Muscle of leg (tissue), 11 donors: ENCODE data around the gene INTS14. TPM values are rescaled to one million over a fixed set of nuclear protein-coding genes. Genes with fewer than 3 reads are reported as not detected.

Experiments
- DNase-seq: peaks from one replicate; pipeline ENCODE4 v3.0.0; 2013
- H3K27ac ChIP-seq: one replicate; pipeline ENCODE4 v1.5.1; 2013; ENCODE audit warnings: mild to moderate bottlenecking, low read length, control low read depth
- H3K27me3 ChIP-seq: one replicate; pipeline ENCODE4 v1.6.1; 2013; ENCODE audit warnings: low read length; ENCODE audit not compliant: control insufficient read depth, insufficient read depth
- H3K36me3 ChIP-seq: one replicate; pipeline ENCODE4 v1.6.1; 2013; ENCODE audit warnings: low read length; ENCODE audit not compliant: control insufficient read depth, insufficient read depth
- H3K4me1 ChIP-seq: one replicate; pipeline ENCODE4 v1.6.1; 2013; ENCODE audit warnings: low read length; ENCODE audit not compliant: control insufficient read depth, insufficient read depth
- H3K4me3 ChIP-seq: one replicate; pipeline ENCODE4 v1.5.1; 2013; ENCODE audit warnings: low read length, control low read depth
- H3K9me3 ChIP-seq: replicated peaks from 2 replicates; pipeline ENCODE4 v1.6.1; 2013; ENCODE audit warnings: low read depth, low read length; ENCODE audit not compliant: control insufficient read depth
- WGBS: methylation state at CpG from one replicate; pipeline ENCODE4 v1.1.5; 2013; ENCODE audit warnings: missing lambda C conversion rate; ENCODE audit not compliant: insufficient coverage; 5-methylcytosine and 5-hydroxymethylcytosine counted together
- polyA plus RNA-seq, 8 donors: library from polyadenylated mRNA; unstranded; fragments of 120-200 nt; gene quantifications; one replicate each; pipeline versions ENCODE4 v1.2.1 to v1.2.3, GENCODE V29; 2013; ENCODE audit warnings: inconsistent platforms in 1 of 8, low replicate concordance in 1 of 8; ENCODE audit not compliant: insufficient read length in 8 of 8, insufficient read depth in 1 of 8
- total RNA-seq: library from RNA; stranded (reverse); fragments of 120-200 nt; gene quantifications from one replicate; pipeline ENCODE4 v1.2.4, GENCODE V29; 2013

The INTS14 gene
- total and polyA plus RNA-seq, 9 donors, result 18.0 to 26.8 (median 22.3) TPM

DNA sequence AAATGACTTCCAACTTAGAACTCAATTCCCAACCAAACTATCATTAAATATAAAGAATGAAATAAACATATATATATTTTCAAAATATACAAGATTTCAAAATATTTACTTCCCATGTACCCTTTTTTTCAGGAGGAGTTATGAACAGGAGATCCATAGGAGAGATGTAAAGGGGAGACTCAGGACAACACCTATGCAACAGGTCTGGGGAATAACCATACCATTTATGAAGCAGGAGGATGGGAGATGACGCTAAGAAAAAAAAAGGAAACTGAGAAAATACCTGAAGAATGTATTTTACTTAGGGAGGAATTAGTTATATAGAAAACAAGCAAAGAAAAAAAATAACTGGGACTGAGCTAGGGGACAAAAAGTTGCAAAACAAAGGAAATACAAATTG is 23.8 kb downstream of the INTS14 start:
- no peak for DNase-seq
- H3K9me3 ChIP-seq, result no peaks in the 10 kb centered on the region
- no peaks in the 10 kb centered on the region for H3K4me1 ChIP-seq
- H3K27me3 ChIP-seq, result no peaks in the 10 kb centered on the region
- peaks cover 45% of the 10 kb centered on the region for H3K36me3 ChIP-seq
- no peak overlapping the region for H3K27ac ChIP-seq
- no CpG with 5 or more reads among the region's 1 CpG for WGBS
- no peak overlapping the region for H3K4me3 ChIP-seq

DNA sequence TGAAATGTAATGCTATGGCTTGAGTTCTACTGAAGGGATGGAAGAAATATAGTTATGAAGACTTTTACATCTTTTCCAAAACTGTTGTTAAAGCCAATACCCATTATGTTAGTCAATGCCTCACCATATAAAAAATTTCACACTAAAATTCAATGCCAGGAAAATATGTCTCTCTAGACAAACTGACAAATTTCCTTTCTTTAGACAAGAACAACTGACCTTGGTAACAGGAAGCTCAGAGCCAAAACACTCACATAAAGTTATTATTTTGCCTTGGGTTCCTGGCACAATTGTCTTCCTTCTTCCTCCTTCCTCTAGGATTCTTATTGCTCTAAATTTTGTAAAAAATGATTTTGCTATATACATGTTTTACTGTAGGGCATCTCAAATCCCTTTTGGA is 26.7 kb downstream of the INTS14 start:
- Histone ChIP-seq H3K9me3 (no peaks in the 10 kb centered on the region), H3K4me1 (no peaks in the 10 kb centered on the region), H3K4me3 (no peak overlapping the region), H3K36me3 (peaks cover 41% of the 10 kb centered on the region), H3K27ac (no peak overlapping the region), H3K27me3 (no peaks in the 10 kb centered on the region)
- DNase-seq, result no peak

DNA sequence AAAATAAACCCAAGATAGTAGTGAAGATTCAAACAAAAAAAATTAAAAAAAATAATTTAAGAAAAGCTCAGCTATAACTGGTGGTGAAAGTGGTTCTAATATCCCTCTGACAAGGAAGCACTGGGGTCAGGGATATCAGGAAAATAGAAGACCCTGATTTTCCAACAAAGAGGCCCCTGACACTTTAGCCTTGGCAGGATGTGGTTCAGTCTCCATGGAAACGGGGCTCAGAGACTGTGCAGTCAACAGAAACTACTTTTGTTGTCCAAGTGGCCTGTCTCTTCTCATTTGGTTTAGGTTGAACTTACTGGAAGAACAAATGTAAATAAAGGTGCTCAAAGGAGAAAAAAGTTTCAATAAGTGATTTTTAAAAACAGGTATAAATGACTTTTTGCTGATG is 27.2 kb downstream of the INTS14 start:
- Histone ChIP-seq H3K4me3 (no peak overlapping the region), H3K27me3 (no peaks in the 10 kb centered on the region), H3K4me1 (no peaks in the 10 kb centered on the region), H3K36me3 (peaks cover 42% of the 10 kb centered on the region), H3K27ac (peak overlapping the region; percentile 44), H3K9me3 (no peaks in the 10 kb centered on the region)
- DNase-seq, result peak; percentile 44
- 67% methylated on average over 1 of the region's 1 CpG for WGBS

DNA sequence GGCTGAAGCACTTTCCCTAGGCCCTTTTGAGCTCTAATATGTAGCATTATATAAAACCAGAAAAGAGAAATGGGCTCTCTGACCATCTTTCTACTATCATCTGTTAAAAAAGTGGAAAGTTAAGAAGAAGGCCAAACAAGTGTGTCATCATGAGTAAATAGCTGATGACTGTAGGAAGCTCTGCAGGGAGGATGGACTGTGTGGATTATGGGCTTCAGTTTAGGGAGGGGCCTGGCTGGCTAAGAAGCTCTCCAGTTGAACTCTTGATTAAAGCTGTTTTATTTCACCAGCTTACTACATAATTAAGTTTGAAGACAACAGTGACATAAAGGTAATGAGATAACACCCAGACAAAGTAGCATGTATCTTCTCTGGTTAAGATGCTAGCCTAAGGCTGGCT is 30.6 kb downstream of the INTS14 start:
- no peaks in the 10 kb centered on the region for H3K27me3 ChIP-seq
- H3K4me3 ChIP-seq, result no peak overlapping the region
- DNase-seq, result no peak
- H3K4me1 ChIP-seq, result no peaks in the 10 kb centered on the region
- H3K36me3 ChIP-seq, result peaks cover 43% of the 10 kb centered on the region
- no peaks in the 10 kb centered on the region for H3K9me3 ChIP-seq
- no peak overlapping the region for H3K27ac ChIP-seq

- Histone ChIP-seq H3K36me3 (peaks cover 43% of the 10 kb centered on the region), H3K4me3 (no peak overlapping the region), H3K27ac (no peak overlapping the region), H3K4me1 (no peaks in the 10 kb centered on the region), H3K9me3 (no peaks in the 10 kb centered on the region), H3K27me3 (no peaks in the 10 kb centered on the region)
- no CpG with 5 or more reads among the region's 3 CpGs for WGBS
- DNase-seq, result no peak
These were observed 31.2 kb downstream of the INTS14 start for GRCh38 chr15:65579762-65580161.

DNA sequence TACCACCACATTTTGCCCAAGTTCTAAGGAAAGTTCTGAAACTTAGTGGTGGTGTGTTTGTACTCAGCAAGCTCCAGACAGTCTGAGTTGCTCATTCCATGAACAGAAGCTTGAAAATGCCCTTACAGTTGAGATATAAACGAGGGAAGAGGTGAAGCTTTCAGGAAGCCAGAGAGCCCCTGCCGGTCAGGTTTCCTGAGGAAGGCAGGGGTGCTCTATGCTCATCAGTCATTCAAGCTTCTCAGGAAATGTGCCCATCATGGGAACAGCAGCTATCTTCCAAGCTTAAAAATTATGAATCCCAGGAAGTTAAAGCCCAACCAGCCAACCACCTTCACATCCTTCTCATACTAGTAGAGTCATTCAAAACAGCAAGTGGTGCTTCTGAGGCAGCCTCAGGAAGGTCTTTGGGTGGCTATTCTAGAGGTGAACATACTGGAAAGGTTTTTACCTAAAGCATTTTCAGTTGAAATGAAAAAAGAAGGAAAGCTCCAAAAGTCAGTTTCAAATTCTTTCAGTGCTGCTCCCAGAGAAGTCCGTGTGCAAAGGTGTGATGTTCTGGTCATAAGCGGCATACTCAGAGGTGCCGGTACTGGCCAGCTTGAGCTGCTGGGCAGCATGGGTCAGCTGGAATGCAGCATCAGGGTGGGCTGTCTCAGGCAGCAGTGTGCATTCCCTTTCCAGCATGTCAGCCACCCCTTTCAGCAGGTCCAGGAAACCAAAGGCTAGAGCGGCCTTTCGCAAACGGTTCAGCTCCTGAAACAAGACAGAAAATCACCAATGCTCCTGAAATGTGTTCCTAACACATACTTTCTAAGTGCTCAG is 31.8 kb downstream of the INTS14 start:
- H3K9me3 ChIP-seq, result no peaks in the 10 kb centered on the region
- WGBS, result 79% methylated on average over 8 of the region's 8 CpGs
- no peak overlapping the region for H3K27ac ChIP-seq
- H3K36me3 ChIP-seq, result peaks cover 44% of the 10 kb centered on the region
- no peaks in the 10 kb centered on the region for H3K4me1 ChIP-seq
- no peak for DNase-seq
- no peak overlapping the region for H3K4me3 ChIP-seq
- H3K27me3 ChIP-seq, result no peaks in the 10 kb centered on the region

DNA sequence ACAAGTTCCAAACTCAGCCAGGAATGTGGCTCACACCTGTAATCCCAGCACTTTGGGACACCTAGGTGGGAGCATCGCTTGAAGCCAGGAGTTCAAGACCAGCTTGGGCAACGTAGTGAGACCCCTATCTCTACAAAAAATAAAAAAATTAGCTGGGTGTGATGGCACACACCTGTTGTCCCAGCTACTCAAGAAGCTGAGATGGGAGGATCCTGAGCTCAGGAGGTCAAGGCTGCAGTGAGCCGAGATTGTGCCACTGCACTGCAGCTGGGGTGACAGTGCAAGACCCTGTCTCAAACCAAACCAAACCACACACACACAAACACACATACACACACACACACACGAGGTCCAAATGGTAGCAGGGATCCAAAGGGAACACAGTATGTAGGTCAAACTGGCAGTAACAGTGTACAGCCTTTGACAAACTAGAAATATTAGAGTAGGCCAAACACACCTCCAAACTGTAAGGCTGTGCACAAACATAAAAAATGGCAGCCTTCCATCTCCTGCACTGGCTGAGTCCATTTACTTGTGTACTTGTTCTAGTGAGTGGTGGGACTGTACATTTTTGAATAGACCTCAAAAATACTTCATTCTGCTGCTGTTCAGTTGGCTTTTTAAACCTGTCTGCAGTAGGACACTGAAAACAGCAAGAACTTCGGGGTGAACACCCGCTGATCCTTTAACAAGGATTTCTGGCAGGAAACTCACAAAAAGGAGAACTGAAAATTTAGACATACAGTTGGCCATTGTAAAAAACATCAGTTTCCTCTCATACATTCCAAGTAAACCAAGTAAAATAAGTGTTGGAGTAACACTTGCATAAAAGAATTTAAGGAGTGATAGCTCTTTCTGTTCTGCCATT is 33.6 kb downstream of the INTS14 start:
- Histone ChIP-seq H3K27me3 (no peaks in the 10 kb centered on the region), H3K9me3 (no peaks in the 10 kb centered on the region), H3K4me1 (no peaks in the 10 kb centered on the region), H3K4me3 (no peak overlapping the region), H3K36me3 (peaks cover 45% of the 10 kb centered on the region), H3K27ac (no peak overlapping the region)
- WGBS, result 60% methylated on average over 1 of the region's 6 CpGs
- peak; percentile 5 for DNase-seq

DNA sequence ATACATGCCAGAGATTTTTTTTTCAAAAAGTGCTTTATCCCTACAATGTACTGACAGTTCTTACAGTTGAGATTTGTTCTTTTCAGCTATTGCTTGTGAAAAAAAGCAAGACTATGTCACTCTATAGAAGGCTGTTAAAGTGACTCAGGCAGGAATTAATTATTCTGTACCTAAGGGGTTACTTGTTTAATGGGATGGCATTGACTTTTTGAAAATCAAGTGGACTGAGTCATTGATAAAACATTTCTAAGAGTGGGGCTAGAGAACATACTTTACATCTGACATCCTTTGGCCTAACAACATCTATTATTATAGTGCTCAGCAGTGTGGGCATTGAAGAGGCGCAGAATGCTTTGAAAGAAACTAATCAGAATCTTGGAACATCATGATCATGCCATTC is 34.3 kb downstream of the INTS14 start:
- Histone ChIP-seq H3K4me3 (no peak overlapping the region), H3K9me3 (no peaks in the 10 kb centered on the region), H3K27me3 (no peaks in the 10 kb centered on the region), H3K4me1 (no peaks in the 10 kb centered on the region), H3K27ac (no peak overlapping the region), H3K36me3 (peaks cover 49% of the 10 kb centered on the region)
- no peak for DNase-seq
- WGBS, result no CpG with 5 or more reads among the region's 1 CpG

GRCh38 chr15:65571971-65572370 is 39.0 kb downstream of the INTS14 start:
- Histone ChIP-seq H3K4me3 (no peak overlapping the region), H3K4me1 (no peaks in the 10 kb centered on the region), H3K9me3 (peaks cover 2% of the 10 kb centered on the region), H3K27ac (no peak overlapping the region), H3K27me3 (no peaks in the 10 kb centered on the region), H3K36me3 (peaks cover 46% of the 10 kb centered on the region)
- no CpG with 5 or more reads among the region's 2 CpGs for WGBS
- no peak for DNase-seq

DNA sequence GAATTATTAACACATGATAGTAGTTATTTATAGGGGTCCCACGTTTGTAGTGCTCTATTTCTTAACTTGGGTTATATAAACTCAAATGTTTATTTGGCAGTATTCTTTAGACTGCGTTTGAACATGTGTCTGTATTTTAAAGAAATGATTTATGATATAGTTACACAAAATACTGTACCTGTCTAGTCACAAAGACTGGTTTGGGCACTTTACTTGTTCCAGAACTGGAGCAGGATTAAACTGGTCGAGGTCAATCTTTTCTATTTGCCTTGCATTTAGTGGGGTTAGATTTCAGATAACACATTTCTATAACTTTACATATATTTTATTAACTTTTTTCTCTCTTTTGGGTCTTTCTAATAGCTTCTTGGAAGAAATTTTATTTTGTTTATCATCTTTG is 41.2 kb downstream of the INTS14 start:
- WGBS, result no CpG with 5 or more reads among the region's 3 CpGs
- H3K9me3 ChIP-seq, result peaks cover 4% of the 10 kb centered on the region
- H3K4me3 ChIP-seq, result no peak overlapping the region
- peaks cover 62% of the 10 kb centered on the region for H3K36me3 ChIP-seq
- H3K27ac ChIP-seq, result no peak overlapping the region
- no peaks in the 10 kb centered on the region for H3K27me3 ChIP-seq
- DNase-seq, result no peak
- H3K4me1 ChIP-seq, result no peaks in the 10 kb centered on the region
